ENCODE results near the gene SGSM2. TPM values are rescaled to one million over a fixed set of nuclear protein-coding genes. Genes with fewer than 3 reads are reported as not detected.
A peak's percentile ranks its signal among the peaks of the same experiment; 100 is the strongest.

Gene SGSM2
- total RNA-seq, 2 donors from 2014 or later, result 20.9 to 31.4 TPM

GRCh38 chr17:2415081-2415480 lies 77.8 kb downstream of the SGSM2 start:
- Histone ChIP-seq H3K27ac (no peak overlapping the region), H3K4me1 (peaks cover 0 to 34% of the 10 kb centered on the region in 2 donors), H3K36me3 (peaks cover 8% of the 10 kb centered on the region), H3K4me3 (no peak overlapping the region), H3K9me3 (no peaks in the 10 kb centered on the region), H3K27me3 (no peaks in the 10 kb centered on the region)
- no peak for DNase-seq (ENCODE audit: low spot score)
- no peak for TF ChIP-seq CTCF (IDR thresholded peaks at IDR 0.05)

GRCh38 chr17:2416010-2416734 lies 78.9 kb downstream of the SGSM2 start:
- H3K4me1 ChIP-seq, result peaks cover 0 to 34% of the 10 kb centered on the region in 2 donors
- H3K36me3 ChIP-seq, result peaks cover 14% of the 10 kb centered on the region
- H3K9me3 ChIP-seq, result no peaks in the 10 kb centered on the region
- H3K27me3 ChIP-seq, result no peaks in the 10 kb centered on the region
- no peak overlapping the region for H3K4me3 ChIP-seq
- DNase-seq (ENCODE audit: low spot score), result peak; percentile 95
- TF ChIP-seq CTCF (IDR thresholded peaks at IDR 0.05), result peak; percentile 98 to 99
- H3K27ac ChIP-seq, result peak overlapping the region; percentile 24 to 37

GRCh38 chr17:2418572-2418971 lies 81.3 kb downstream of the SGSM2 start:
- Histone ChIP-seq H3K27me3 (no peaks in the 10 kb centered on the region), H3K36me3 (peaks cover 14% of the 10 kb centered on the region), H3K27ac (peak overlapping the region; percentile 45 to 71), H3K4me1 (peaks cover 0 to 22% of the 10 kb centered on the region in 2 donors), H3K9me3 (no peaks in the 10 kb centered on the region), H3K4me3 (no peak overlapping the region)
- TF ChIP-seq CTCF (IDR thresholded peaks at IDR 0.05), result no peak
- no peak for DNase-seq (ENCODE audit: low spot score)

- Histone ChIP-seq H3K27ac (peak overlapping the region; percentile 45 to 71), H3K4me1 (peaks cover 0 to 22% of the 10 kb centered on the region in 2 donors), H3K4me3 (no peak overlapping the region), H3K36me3 (peaks cover 14% of the 10 kb centered on the region), H3K9me3 (no peaks in the 10 kb centered on the region), H3K27me3 (no peaks in the 10 kb centered on the region)
- TF ChIP-seq CTCF (IDR thresholded peaks at IDR 0.05), result no peak
- no peak for DNase-seq (ENCODE audit: low spot score)
These were observed 82.2 kb downstream of the SGSM2 start for GRCh38 chr17:2419486-2419885.

- peaks cover 14% of the 10 kb centered on the region for H3K36me3 ChIP-seq
- no peaks in the 10 kb centered on the region for H3K27me3 ChIP-seq
- no peak overlapping the region for H3K27ac ChIP-seq
- no peaks in the 10 kb centered on the region for H3K9me3 ChIP-seq
- no peak for TF ChIP-seq CTCF (IDR thresholded peaks at IDR 0.05)
- DNase-seq (ENCODE audit: low spot score), result no peak
- H3K4me3 ChIP-seq, result no peak overlapping the region
- peaks cover 0 to 22% of the 10 kb centered on the region in 2 donors for H3K4me1 ChIP-seq
These were observed 82.9 kb downstream of the SGSM2 start for GRCh38 chr17:2420176-2420575.

All from right atrium auricular region (tissue), 2 donors.